ENCODE measurements around the gene ASAP3. TPM values are rescaled to one million over a fixed set of nuclear protein-coding genes. Genes with fewer than 3 reads are reported as not detected.

The ASAP3 gene
- polyA plus RNA-seq, 2 of the 4 experiments (the other 2 are of a cell fraction): 4.0 to 5.2 TPM

- ChIA-PET POLR2A (interaction anchor here (0.6 to 1.7 kb wide), 8 partner anchors 13 to 378 kb away, joined by 3 to 8 read pairs (median 4); partner anchors contain the start of gene HNRNPR), CTCF (interaction anchor here (1.2 to 4.3 kb wide), 4 partner anchors 12 to 507 kb away, joined by 3 to 38 read pairs (median 6); no protein-coding TSS in a partner anchor)
- no peak for FAIRE-seq
- ATAC-seq: peak; percentile 91 to 95
- no peaks in the 10 kb centered on the region for H3K9me3 ChIP-seq
- peaks cover 8% of the 10 kb centered on the region for H3K4me1 ChIP-seq
- peak overlapping the region; percentile 68 to 89 for H3K27ac ChIP-seq
- DNase-seq (ENCODE audit: low read depth in 1 of 2, low spot score in 1 of 2): peak; percentile 82 to 88
- peak overlapping the region; percentile 81 for H3K4me3 ChIP-seq
- TF ChIP-seq KDM1A (IDR thresholded peaks at IDR 0.05; ENCODE audit: low read depth): peak; percentile 72; the same call in 1 of the 2 replicates
- no peak for TF ChIP-seq E2F6 (IDR thresholded peaks at IDR 0.05; ENCODE audit: borderline replicate concordance, low read depth)
- TF ChIP-seq HDAC2 (IDR thresholded peaks at IDR 0.05): peak; percentile 57; the same call in 1 of the 2 replicates
- no peak; the same call in 1 of the 2 replicates for TF ChIP-seq RCOR1 (IDR thresholded peaks at IDR 0.05; ENCODE audit: low read depth, low read length)
- no peak for TF ChIP-seq KDM5A (IDR thresholded peaks at IDR 0.05)
- TF ChIP-seq PBX3 (IDR thresholded peaks at IDR 0.05): no peak
- TF ChIP-seq HEYL (CRISPR knock-in tag; IDR thresholded peaks at IDR 0.05): no peak
- TF ChIP-seq MAFK (IDR thresholded peaks at IDR 0.05; ENCODE audit: partially characterized antibody): no peak
- TF ChIP-seq CBX2 (IDR thresholded peaks at IDR 0.05; ENCODE audit: borderline replicate concordance, low read depth): no peak
- no peak for TF ChIP-seq REST (IDR thresholded peaks at IDR 0.05)
- TF ChIP-seq JUN (IDR thresholded peaks at IDR 0.05): no peak
- TF ChIP-seq CBX8 (IDR thresholded peaks at IDR 0.05): no peak
- TF ChIP-seq MAZ (IDR thresholded peaks at IDR 0.05; ENCODE audit: borderline replicate concordance, low read depth, low read length): no peak
- TF ChIP-seq ATOH8 (CRISPR knock-in tag; IDR thresholded peaks at IDR 0.05; ENCODE audit: low read depth): no peak
- TF ChIP-seq HMGXB4 (CRISPR knock-in tag; IDR thresholded peaks at IDR 0.05; ENCODE audit: borderline replicate concordance): no peak
- H3K4me2 ChIP-seq: peak overlapping the region; percentile 94
- 19% methylated on average over 14 of the region's 54 CpGs for WGBS (ENCODE audit: missing lambda C conversion rate)
These were observed 448 bp upstream of the ASAP3 start for GRCh38 chr1:23484253-23485001.

- ChIA-PET POLR2A (no interaction called here), CTCF (interaction anchor here (1.0 to 1.4 kb wide), 3 partner anchors 12 to 153 kb away, joined by 3 to 5 read pairs (median 3); no protein-coding TSS in a partner anchor)
- DNase-seq (ENCODE audit: low read depth in 1 of 2, low spot score in 1 of 2) (no peak), FAIRE-seq (no peak), ATAC-seq (no peak)
- Histone ChIP-seq H3K4me2 (no peak overlapping the region), H3K4me3 (no peak overlapping the region), H3K4me1 (peaks cover 18% of the 10 kb centered on the region), H3K27ac (no peak overlapping the region), H3K9me3 (no peaks in the 10 kb centered on the region)
- no peak for TF ChIP-seq HMGXB4 (CRISPR knock-in tag; IDR thresholded peaks at IDR 0.05; ENCODE audit: borderline replicate concordance)
- no peak for TF ChIP-seq ATOH8 (CRISPR knock-in tag; IDR thresholded peaks at IDR 0.05; ENCODE audit: low read depth)
- WGBS (ENCODE audit: missing lambda C conversion rate): 93% methylated on average over 6 of the region's 6 CpGs
These were observed 2.1 kb downstream of the ASAP3 start for GRCh38 chr1:23481904-23482303.

Measured in A549 (cell line).